Activated effector memory CD4-positive, alpha-beta T cell treated with Interleukin-2 at 50 U/mL for 16 hours (primary cell): ENCODE results near the gene RNF187.
"Not testable (repeated sequence)": the region's sequence is repeated elsewhere in the genome, so short reads cannot be mapped to it uniquely, and the experiment has no call there.

ENCODE experiments used
- DNase-seq: peaks from one replicate; pipeline ENCODE4 v3.0.0-alpha.2; 2020

RNF187 gene

GRCh38 chr1:228488818-228489674 lies 1.9 kb downstream of the RNF187 start:
- DNase-seq = no peak

- DNase-seq = no peak
Observed at GRCh38 chr1:228490120-228491078, 3.2 kb downstream of the RNF187 start.

- DNase-seq = no peak
Observed at GRCh38 chr1:228493141-228494043, 6.2 kb downstream of the RNF187 start.

DNA sequence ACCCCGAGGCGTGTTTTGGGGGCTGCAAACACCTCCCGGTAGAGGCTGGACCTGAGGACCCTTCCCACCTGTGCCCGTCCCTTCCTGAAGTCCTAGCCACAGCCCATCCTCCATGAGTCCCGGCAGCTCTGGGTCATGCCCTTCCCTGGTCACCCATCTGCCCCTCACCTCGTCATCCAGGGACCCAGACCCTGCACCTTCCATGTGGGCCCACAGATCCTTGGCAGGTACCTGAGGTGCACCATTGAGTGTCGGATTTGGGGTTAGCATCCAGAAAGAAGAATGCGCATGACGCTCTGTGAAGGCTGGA lies 6.8 kb downstream of the RNF187 start:
- DNase-seq = no peak

DNA sequence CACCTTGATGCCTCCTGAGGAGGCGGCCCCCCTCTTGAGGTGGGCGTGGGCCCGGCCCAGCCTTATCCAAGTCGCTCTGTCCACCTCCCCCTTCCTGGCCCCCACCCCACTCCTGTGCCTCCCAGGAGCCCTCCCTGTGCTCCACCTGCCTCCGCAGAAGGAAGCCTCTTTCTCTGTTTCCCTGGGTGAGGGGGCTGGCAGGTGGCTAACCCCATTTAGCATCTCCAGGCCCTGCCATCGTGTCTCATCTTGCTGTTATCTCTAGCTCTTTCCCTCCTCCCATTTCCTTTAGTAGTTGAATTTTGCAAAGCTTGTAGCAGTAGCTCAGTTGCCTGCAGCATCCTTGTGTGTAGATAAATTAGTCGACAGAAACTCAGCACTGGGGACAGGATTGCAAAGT lies 7.2 kb downstream of the RNF187 start:
- DNase-seq = no peak

DNA sequence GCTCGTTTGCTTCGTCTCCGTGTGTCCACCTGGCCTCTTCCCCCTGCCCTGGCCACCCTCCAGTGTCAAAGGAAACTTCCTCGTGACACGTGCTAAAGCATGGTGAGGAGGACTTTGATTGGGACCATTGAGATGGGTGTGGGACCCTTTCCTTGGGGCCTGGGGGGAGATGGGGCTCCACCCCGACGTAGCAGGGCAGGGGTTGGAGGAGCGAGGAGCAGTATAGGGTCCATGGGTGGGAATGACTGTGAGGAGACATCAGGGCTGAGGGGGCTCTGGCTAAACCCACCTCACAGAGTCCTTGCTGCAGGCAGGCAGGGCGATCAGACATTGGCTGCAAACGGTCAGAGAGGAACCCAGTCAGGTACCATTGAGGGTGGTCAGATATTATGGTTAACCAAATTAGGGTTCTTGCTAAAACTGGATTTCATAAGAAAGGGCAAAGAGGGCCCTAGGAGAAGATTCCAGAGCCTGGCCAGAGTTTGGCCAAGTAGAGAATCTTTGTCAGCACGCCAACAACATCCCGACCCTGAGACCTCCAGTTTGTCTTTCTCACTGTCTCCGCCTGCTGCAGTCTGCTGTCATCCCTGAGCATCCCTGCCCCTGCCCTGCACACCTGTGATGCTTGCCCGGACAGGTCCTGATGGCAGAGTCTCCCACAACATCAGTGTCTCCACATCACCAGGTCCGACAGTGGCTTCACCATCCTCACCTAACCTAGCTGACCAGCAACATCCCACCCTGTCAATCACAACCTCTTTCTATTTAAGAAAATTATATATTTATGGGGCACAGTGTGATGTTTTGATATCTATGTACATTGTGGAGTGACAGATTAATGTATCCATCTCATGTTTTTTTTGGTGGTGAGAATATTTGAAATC lies 8.0 kb downstream of the RNF187 start:
- no peak for DNase-seq

GRCh38 chr1:228496084-228496483 lies 8.9 kb downstream of the RNF187 start:
- no peak for DNase-seq

DNA sequence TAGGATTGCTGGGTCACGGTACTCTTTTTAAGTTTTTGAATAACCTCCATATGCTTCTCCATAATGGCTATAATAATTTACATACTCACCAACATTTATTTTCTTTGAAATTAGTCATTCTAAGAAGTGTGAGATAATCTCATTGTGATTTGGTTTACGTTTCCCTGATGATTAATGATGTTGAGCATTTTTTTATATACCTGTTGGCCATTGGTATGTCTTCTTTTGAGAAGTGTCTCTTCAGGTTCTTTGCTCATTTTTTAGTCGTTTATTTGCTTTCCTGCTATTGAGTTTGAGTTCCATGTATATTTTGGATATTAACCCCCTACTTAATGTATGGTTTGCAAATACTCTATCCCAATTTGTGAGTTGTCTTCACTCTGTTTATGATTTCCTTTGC lies 9.3 kb downstream of the RNF187 start:
- no peak for DNase-seq

DNA sequence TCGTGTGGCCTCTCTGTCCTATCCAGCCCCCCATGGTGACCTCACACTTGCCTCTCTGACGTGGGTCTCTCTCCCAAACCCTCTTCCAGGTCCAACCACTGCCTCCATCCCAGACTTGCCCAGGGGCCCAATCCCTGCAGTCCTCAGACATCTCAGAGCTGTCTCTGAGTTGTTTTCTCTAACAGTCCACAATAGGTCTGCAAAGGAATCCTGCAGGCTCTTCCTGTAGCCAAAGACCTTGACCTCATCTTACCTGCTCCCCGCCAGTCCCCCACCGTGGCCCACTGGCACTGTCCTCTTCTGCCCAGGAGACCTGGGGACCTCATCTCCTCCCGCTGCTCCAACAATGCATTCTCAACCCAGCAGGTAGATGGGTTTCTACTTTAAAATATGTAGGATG lies 10.0 kb downstream of the RNF187 start:
- no peak for DNase-seq

DNA sequence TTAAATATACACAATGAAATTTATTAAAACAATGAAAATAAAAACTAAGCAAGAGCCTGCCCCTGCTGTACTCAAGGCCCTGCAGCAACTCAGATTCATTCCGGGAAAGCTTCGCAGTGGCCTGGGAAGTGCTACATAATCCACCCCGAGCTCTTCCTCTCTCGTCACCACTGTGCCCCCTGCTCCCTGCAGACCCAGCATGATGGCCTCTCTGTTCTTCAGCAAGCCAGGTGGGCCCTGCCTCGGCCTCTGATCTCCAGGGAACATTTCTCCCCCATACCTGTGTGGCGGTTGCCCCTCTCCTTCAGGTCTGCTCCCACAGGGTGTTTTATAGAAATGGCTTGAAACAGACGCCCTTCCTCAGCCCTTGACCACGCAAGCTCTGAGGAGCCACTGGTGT lies 10.6 kb downstream of the RNF187 start:
- no peak for DNase-seq

DNA sequence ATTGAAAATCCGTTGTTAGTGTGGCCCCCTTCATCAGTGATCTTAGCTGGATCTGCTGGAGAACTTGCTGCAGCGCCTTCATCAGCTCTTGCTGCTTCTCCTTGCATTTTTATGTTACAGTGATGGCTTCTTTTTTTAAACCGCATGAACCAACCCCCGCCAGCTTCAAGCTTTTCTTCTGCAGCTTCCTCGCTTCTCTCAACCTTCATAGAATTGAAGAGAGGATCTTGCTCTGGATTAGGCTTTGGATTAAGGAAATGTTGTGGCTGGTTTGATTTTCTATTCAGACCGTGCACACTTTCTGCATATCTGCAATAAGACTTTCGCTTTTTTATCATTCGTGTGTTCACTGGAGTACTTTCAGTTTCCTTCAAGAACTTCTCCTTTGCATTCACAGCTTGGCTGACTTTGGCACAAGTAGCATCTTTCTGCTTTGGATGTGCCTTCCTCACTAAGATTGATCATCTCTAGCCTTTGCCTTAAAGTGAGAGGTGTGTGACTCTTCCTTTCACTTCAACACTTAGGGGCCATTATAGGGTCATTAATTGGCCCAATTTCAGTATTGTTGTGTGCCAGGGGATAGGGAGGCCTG lies 13.1 kb downstream of the RNF187 start:
- DNase-seq = no peak

DNA sequence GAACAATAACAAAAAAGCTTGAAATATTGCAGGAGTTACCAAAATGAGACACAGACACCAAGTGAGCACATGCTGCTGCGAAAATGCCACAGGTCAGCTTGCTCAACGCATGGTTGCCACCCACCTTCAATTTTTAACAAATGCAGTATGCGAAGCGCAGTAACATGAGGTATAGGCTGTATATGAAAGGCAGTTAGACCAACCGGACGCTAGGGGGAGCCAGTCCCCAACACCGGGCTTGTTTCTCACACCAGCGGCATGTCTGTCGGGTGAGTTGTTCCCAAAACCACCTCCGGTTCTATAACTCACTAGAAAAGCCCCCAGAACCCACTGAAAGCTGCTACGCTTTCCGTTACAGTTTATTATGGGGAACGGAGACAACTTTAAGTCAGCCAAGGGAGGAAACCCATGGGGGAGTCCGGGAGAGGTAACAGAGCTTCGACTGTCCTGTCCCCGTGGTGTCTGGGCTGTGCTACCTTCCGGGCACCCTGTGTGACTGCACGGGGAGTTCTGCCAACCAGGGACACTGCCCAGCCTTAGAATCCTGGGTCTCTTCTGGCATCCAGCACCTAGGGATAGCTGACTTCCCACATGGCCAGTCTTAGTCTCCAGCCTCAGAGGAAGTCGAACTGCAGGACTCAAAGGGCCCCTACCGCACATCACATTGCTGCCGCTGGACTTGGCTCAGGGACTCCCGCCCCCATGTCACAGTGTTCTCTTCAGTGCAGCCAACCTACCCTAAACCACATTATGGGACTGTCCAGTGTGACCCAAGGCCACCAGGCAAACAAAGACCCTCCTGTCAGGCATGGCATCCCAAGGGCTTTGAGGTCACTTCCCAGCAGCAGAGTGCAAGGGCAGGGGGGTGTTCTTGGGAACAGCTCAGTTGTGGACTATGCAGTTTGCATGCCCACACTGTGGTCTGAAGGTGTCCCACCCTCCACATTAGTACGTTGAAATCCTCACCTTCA lies 14.0 kb downstream of the RNF187 start:
- peak; percentile 76 for DNase-seq

DNA sequence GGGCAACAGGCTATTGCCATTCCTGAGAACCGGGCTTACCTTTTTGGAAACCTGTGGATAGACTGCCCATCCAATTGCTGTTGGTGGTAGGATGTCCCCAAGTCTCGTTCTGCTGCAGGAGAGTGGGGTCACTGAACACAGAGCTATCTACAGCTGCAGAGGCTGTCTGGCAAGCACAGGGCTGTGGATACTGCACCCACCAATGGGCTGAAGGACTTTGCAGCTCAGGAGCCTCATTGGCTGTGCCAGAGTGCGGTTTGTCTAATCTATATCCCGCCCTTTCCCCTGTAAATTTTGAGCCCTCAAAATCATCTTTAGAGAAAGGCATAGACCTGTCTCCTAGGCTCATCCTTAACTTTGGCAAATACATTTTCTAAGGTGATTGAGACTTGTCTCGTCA lies 15.3 kb downstream of the RNF187 start:
- no peak for DNase-seq

DNA sequence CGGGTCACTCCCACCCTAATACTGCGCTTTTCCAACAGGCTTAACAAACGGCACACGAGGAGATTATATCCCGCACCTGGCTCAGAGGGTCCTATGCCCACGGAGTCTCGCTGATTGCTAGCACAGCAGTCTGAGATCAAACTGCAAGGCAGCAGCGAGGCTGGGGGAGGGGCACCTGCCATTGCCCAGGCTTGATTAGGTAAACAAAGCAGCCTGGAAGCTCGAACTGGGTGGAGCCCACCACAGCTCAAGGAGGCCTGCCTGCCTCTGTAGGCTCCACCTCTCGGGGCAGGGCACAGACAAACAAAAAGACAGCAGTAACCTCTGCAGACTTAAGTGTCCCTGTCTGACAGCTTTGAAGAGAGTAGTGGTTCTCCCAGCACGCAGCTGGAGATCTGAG lies 18.8 kb downstream of the RNF187 start:
- DNase-seq = not testable (repeated sequence)

DNA sequence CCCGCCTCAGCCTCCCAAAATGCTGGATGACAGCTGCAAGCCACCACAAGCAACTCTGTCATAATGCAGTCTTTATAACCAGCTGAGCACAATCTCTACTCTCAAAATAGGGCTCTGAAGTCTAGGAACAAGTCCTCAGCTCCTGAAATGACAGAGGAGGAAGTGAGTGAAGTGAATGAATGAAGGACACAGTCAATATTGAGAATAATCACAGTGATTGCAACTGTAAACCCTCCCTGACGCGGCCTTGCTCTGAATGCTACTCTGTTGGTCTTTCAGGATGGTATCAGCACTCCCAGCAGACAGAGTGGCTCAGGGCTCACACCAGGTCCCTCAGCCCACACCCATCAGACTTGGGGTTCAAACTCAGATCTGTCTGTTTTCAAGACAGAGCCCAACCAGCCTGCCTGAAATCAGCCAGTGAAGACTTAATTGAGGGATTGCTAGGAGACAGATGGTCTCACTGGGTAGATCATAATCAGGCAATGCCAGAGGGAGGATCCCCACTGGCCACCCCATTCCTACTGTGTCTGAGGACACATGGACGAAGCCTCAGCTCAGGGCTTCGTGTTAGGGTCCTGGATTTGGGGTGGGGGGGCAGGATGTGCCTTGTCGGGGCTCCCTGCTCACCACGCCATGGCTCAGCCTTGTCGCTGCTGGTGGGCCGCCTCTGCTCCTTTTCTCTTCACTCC lies 20.9 kb downstream of the RNF187 start:
- no peak for DNase-seq

DNA sequence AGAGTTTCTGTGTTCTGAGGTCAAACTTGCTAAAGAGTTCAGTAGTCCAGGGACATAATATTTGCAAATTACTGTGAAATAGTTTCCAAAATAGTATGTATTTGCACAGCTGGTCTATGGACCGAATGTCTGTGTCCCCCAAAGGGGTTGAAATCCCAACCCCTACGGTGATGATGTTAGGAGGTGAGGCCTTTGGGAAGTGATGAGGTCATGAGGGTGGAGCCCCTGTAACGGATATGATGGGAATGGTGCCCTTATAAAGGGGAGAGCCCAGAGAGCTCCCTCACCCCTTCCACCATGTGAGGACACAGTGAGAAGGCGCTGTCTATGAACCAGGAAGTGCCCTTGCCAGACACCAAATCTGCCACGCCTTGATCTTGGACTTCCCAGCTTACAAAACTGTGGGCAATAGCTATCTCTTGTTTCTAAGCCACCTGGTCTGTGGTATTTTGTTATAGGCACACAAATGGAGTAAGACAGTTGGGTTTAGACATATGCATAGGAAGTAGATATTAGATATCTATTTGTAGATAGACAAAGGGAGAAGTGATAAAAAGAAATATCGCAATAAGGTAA lies 21.7 kb downstream of the RNF187 start:
- DNase-seq = no peak

DNA sequence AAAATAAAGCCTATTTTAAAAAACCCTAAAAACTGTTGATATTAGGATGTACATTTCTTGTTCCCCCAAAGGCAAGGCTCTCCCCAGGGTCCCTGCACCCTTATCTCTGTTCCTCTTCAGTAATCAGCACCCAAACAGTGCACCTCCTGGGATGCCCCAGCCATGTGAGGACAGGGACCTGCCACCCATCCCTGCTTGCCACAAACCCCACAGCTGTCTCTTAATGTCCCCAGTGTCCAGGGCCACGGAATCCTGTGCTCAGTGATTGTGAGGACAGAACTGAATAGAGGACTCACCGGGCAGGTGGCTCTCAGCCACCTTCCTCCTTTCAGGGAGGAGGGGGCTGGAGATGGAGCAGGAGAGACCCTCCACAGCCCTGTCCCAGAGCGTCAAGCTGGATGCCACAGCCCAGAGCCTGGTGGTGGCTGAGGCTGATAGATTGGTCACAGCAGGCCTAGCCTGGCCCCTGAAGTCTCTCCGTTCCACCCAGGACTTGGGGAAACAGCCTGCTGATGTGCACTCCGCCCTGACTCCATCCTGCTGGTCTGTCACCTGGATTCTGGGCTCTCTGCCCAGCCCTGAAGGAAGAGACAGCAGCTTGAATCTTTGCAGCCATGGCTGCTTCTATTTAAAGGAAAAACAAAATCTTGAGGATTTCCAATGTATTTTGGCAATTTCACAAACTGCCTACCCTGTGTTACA lies 23.1 kb downstream of the RNF187 start:
- DNase-seq = no peak

GRCh38 chr1:228510803-228511413 lies 23.7 kb downstream of the RNF187 start:
- DNase-seq = no peak
